Fibroblast of lung (primary cell): ENCODE data around the gene TMEM232. TPM values are rescaled to one million over a fixed set of nuclear protein-coding genes. Genes with fewer than 3 reads are reported as not detected.

Source experiments
- DNase-seq, 2 donors: peaks; one replicate each; pipeline versions ENCODE4 v3.0.0 to v3.0.0-alpha.2; 2010; ENCODE audit warnings: low read depth in 2 of 2
- H2AFZ ChIP-seq: 2 replicates; pipeline ENCODE4 v1.5.1; 2012; ENCODE audit warnings: low read length, control low read depth, inconsistent platforms
- H3K27ac ChIP-seq: 2 replicates; pipeline ENCODE4 v1.5.1; 2011; ENCODE audit warnings: low read length, control low read depth; ENCODE audit not compliant: insufficient read depth
- H3K27me3 ChIP-seq: 2 replicates; pipeline ENCODE4 v1.5.1; 2011; ENCODE audit warnings: mild to moderate bottlenecking, low read length; ENCODE audit not compliant: control insufficient read depth, insufficient read depth
- H3K36me3 ChIP-seq: 2 replicates; pipeline ENCODE4 v1.5.1; 2011; ENCODE audit warnings: low read length; ENCODE audit not compliant: control insufficient read depth, insufficient read depth
- H3K4me1 ChIP-seq: 2 replicates; pipeline ENCODE4 v1.5.1; 2011; ENCODE audit warnings: low read length; ENCODE audit not compliant: control insufficient read depth, insufficient read depth; ENCODE audit errors: extremely low read depth
- H3K4me2 ChIP-seq: 2 replicates; pipeline ENCODE4 v1.5.1; 2011; ENCODE audit warnings: low read length, control low read depth; ENCODE audit not compliant: insufficient read depth; ENCODE audit errors: extremely low read depth
- H3K4me3 ChIP-seq, 4 experiments: fragments of 200-600 bp in 1 of 4; sonication (generic) in 1 of 4; replicated peaks in 1 of 4; 2 replicates each; pipeline ENCODE4 v1.5.1; 2011 to 2016; ENCODE audit warnings: low read length in 4 of 4, low read depth in 3 of 4, mild to moderate bottlenecking in 3 of 4, control low read depth in 2 of 4, inconsistent platforms in 1 of 4, mixed read lengths in 1 of 4; ENCODE audit not compliant: insufficient read depth in 1 of 4; ENCODE audit errors: control extremely low read depth in 1 of 4
- H3K79me2 ChIP-seq: 2 replicates; pipeline ENCODE4 v1.5.1; 2012; ENCODE audit warnings: mild to moderate bottlenecking, low read length, inconsistent platforms; ENCODE audit not compliant: control insufficient read depth, insufficient read depth
- H3K9ac ChIP-seq: 2 replicates; pipeline ENCODE4 v1.5.1; 2011; ENCODE audit warnings: mild to moderate bottlenecking, low read length, control low read depth; ENCODE audit not compliant: insufficient read depth
- H3K9me3 ChIP-seq: 2 replicates; pipeline ENCODE4 v1.5.1; 2012; ENCODE audit warnings: low read depth, low read length; ENCODE audit not compliant: control insufficient read depth, insufficient read depth
- H4K20me1 ChIP-seq: 2 replicates; pipeline ENCODE4 v1.5.1; 2011; ENCODE audit warnings: low read length; ENCODE audit not compliant: control insufficient read depth, insufficient read depth; ENCODE audit errors: extremely low read depth
- EZH2 ChIP-seq: IDR thresholded peaks from 2 replicates; pipeline ENCODE4 v1.5.1; 2012; ENCODE audit warnings: low read length, control low read depth, mild to moderate bottlenecking; ENCODE audit errors: missing control alignments
- polyA plus RNA-seq, 2 donors: library from polyadenylated mRNA; depleted of rRNA in 1 of 2; stranded (reverse) in 1 of 2; unstranded in 1 of 2; fragments of >200 nt; gene quantifications; 2 replicates each; pipeline ENCODE4 v1.2.1, GENCODE V29; 2011 to 2012; ENCODE audit warnings: missing spikeins in 1 of 2
- total RNA-seq: library from RNA; depleted of rRNA; stranded (reverse); fragments of >200 nt; gene quantifications from 2 replicates; pipeline ENCODE4 v1.2.1, GENCODE V29; 2014
- TF ChIP-seq, protein P1 (sequence below), 2 donors: IDR thresholded peaks in 1 of 2; conservative IDR thresholded peaks in 1 of 2; 1 replicate in 1 of 2; 2 replicates in 1 of 2; pipeline ENCODE4 v1.5.1; 2011 to 2012; ENCODE audit warnings: low read length in 2 of 2, control low read depth in 1 of 2, inconsistent platforms in 1 of 2, low read depth in 1 of 2, mild to moderate bottlenecking in 1 of 2

Gene TMEM232
- total and polyA plus RNA-seq, 2 donors (not counting 1 experiment from before 2014, with no cell fraction given): 2.0 to 5.6 TPM

DNA sequence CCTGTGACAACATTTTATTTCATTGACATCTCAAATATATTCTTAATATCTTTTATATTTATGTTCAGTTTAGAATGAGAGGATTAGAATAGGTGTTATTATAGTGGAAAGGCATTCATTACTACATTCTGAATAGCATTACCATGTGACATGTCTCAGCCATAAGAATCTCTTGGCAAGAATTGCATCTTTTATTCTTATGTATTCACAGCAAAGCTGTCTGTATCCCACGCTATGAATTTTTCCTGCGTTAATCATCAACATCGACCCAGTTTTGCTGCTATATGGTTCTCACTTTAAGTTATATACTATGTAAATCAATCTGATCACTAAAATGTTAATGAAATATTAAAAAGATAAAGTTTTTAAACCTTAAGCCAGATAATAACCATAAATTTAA lies 248.6 kb downstream of the TMEM232 start:
- DNase-seq: peak in 1 of 2 donors; percentile 86
- H3K4me2 ChIP-seq: no peak overlapping the region
- TF ChIP-seq EZH2: no peak
- TF ChIP-seq, protein P1, sequence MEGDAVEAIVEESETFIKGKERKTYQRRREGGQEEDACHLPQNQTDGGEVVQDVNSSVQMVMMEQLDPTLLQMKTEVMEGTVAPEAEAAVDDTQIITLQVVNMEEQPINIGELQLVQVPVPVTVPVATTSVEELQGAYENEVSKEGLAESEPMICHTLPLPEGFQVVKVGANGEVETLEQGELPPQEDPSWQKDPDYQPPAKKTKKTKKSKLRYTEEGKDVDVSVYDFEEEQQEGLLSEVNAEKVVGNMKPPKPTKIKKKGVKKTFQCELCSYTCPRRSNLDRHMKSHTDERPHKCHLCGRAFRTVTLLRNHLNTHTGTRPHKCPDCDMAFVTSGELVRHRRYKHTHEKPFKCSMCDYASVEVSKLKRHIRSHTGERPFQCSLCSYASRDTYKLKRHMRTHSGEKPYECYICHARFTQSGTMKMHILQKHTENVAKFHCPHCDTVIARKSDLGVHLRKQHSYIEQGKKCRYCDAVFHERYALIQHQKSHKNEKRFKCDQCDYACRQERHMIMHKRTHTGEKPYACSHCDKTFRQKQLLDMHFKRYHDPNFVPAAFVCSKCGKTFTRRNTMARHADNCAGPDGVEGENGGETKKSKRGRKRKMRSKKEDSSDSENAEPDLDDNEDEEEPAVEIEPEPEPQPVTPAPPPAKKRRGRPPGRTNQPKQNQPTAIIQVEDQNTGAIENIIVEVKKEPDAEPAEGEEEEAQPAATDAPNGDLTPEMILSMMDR (conservative IDR thresholded peaks at IDR 0.05 in 1 of 2, IDR thresholded peaks at IDR 0.05 in 1 of 2; ENCODE audit: low read depth in 1 of 2, low read length in 2 of 2): no peak

DNA sequence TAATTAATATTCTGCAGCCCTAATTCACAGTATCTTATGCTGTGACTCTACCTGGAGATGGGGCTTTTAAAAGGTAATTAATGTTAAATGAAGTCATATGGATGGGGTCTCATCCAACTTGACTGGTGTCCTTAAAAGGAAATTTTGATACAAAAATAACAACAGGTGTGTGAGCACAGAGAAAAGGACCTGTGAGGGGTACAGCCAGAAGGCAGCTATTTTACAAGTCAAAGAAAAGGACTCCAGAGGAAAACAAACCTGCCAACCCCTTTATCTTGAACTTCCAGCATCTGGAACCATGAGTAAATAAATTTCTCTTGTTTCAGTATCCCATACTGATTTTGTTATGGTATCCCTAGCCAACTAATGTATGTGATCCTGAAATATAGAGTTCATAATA lies 250.3 kb downstream of the TMEM232 start:
- H4K20me1 ChIP-seq: no peaks in the 10 kb centered on the region
- H3K4me1 ChIP-seq: peaks cover 2% of the 10 kb centered on the region
- no peak overlapping the region for H3K9ac ChIP-seq
- DNase-seq: no peak
- H3K79me2 ChIP-seq: no peaks in the 10 kb centered on the region
- H3K27ac ChIP-seq: no peak overlapping the region
- H2AFZ ChIP-seq: no peak overlapping the region
- TF ChIP-seq EZH2: no peak
- TF ChIP-seq, protein P1 (conservative IDR thresholded peaks at IDR 0.05 in 1 of 2, IDR thresholded peaks at IDR 0.05 in 1 of 2; ENCODE audit: low read depth in 1 of 2, low read length in 2 of 2): no peak
- H3K4me3 ChIP-seq: no peak overlapping the region
- H3K27me3 ChIP-seq: no peaks in the 10 kb centered on the region
- no peaks in the 10 kb centered on the region for H3K36me3 ChIP-seq
- H3K9me3 ChIP-seq: no peaks in the 10 kb centered on the region
- no peak overlapping the region for H3K4me2 ChIP-seq

More for the DNA sequence above, 248.6 kb downstream of the TMEM232 start:
- H3K4me1 ChIP-seq: peaks cover 2% of the 10 kb centered on the region
- H3K4me3 ChIP-seq: no peak overlapping the region
- no peaks in the 10 kb centered on the region for H4K20me1 ChIP-seq
- H3K36me3 ChIP-seq: no peaks in the 10 kb centered on the region
- H3K27ac ChIP-seq: no peak overlapping the region
- no peaks in the 10 kb centered on the region for H3K79me2 ChIP-seq
- no peaks in the 10 kb centered on the region for H3K9me3 ChIP-seq
- H2AFZ ChIP-seq: no peak overlapping the region
- H3K9ac ChIP-seq: no peak overlapping the region
- H3K27me3 ChIP-seq: no peaks in the 10 kb centered on the region

DNA sequence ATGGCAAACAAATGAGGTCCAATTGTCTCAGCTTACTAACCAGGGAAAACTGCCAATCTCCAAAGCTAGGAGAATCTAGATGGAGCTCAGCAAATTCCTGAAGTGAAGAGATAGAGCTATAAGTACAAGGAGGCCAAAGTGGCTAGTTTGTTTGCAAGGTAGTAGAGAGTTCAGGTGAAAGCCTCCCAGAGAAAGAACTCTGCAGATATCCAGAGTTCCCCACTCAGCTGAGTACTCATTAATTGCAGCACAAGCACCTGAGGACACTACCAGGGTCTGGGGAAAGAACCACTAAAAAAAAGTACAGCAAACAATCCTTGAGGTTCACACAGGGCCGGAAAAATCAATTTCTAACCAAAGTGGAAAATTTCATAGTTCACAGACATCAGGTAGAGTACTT lies 250.9 kb downstream of the TMEM232 start:
- Histone ChIP-seq H2AFZ (no peak overlapping the region), H3K27me3 (no peaks in the 10 kb centered on the region), H3K9me3 (no peaks in the 10 kb centered on the region), H3K79me2 (no peaks in the 10 kb centered on the region), H3K36me3 (no peaks in the 10 kb centered on the region), H3K4me3 (no peak overlapping the region), H3K9ac (no peak overlapping the region), H4K20me1 (no peaks in the 10 kb centered on the region), H3K27ac (no peak overlapping the region), H3K4me2 (no peak overlapping the region), H3K4me1 (peaks cover 2% of the 10 kb centered on the region)
- TF ChIP-seq, protein P1 (conservative IDR thresholded peaks at IDR 0.05 in 1 of 2, IDR thresholded peaks at IDR 0.05 in 1 of 2; ENCODE audit: low read depth in 1 of 2, low read length in 2 of 2): no peak
- no peak for TF ChIP-seq EZH2
- no peak for DNase-seq
